ENCODE data around the gene SNX25. TPM values are rescaled to one million over a fixed set of nuclear protein-coding genes. Genes with fewer than 3 reads are reported as not detected.

The SNX25 gene
- total and polyA plus RNA-seq, 12 donors = 4.4 to 12.6 (median 9.2) TPM

- WGBS, 2 donors = 0 to 1% methylated on average over 98 of the region's 98 CpGs
- DNase-seq (peak; percentile 96 to 98), ATAC-seq (peak; percentile 96 to 99 (median 97))
- no peak for TF ChIP-seq CTCF (IDR thresholded peaks at IDR 0.05)
- Histone ChIP-seq H3K36me3 (peaks cover 0 to 29% (median 6%) of the 10 kb centered on the region in 9 donors), H3K4me1 (peaks cover 7 to 47% (median 43%) of the 10 kb centered on the region in 9 donors), H3K9me3 (no peaks in the 10 kb centered on the region), H3K27ac (peak overlapping the region; percentile 98 to 100 (median 99)), H3K4me3 (peak overlapping the region; percentile 58 to 83 (median 73)), H3K27me3 (no peaks in the 10 kb centered on the region)
- intact Hi-C loops (cut with DNase I) = loop anchor here in 8 of 10 donors (2.0 to 10.0 kb wide), 8 partner anchors 29 to 209 kb away; partner anchors contain the start of genes CFAP97 (in 3 of the 8), CCDC110 (in 1 of the 8), SNX25 (in 1 of the 8) and UFSP2 (in 1 of the 8)
Observed at GRCh38 chr4:185395956-185396723, 186.7 kb downstream of the SNX25 start.

- TF ChIP-seq CTCF (IDR thresholded peaks at IDR 0.05) = peak in 1 of 9 donors; percentile 11
- peak within 1 kb of the TSS; percentile 98 to 100 (median 99) for H3K27ac ChIP-seq
- peaks cover 0 to 36% (median 7%) of the 10 kb centered on the region in 9 donors for H3K36me3 ChIP-seq
- intact Hi-C loops (cut with DNase I) = loop anchor here in 8 of 10 donors (2.0 to 10.0 kb wide), 8 partner anchors 28 to 208 kb away; partner anchors contain the start of genes CFAP97 (in 3 of the 8), CCDC110 (in 1 of the 8), SNX25 (in 1 of the 8) and UFSP2 (in 1 of the 8)
- H3K4me1 ChIP-seq = peaks cover 7 to 47% (median 43%) of the 10 kb centered on the region in 9 donors
- no peaks in the 10 kb centered on the region for H3K9me3 ChIP-seq
- no peaks in the 10 kb centered on the region for H3K27me3 ChIP-seq
- H3K4me3 ChIP-seq = peak within 1 kb of the TSS; percentile 58 to 83 (median 73)
- ATAC-seq = peak in 7 of 8 donors; percentile 1 to 56 (median 32)
- peak; percentile 23 to 46 for DNase-seq
- 2 to 5% methylated on average over 38 of the region's 38 CpGs for WGBS, 2 donors
Observed at GRCh38 chr4:185396724-185397385, 187.5 kb downstream of the SNX25 start, which contains the start of gene ANKRD37. Gene ANKRD37, plus strand, starts transcription at chr4:185396841. Its CDS starts 83 bp downstream, at chr4:185396924.

DNA sequence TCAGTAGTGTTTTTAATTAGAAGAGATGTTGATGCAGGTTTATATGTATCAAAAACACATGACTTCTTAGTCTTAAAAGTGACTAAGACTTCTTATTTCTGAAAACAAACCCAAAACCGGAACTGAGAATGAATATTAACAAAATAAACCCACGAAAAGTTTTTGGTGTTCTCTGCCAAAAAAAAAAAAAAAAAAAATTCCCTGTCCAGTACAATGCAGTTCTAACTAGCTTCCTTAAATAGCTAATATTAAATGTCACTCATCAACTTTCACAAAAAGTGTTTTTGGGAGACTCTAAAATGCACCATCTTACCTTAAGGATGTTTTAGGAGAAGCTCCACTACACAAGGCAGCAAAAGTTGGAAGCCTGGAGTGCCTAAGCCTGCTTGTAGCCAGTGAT is 189.2 kb downstream of the SNX25 start:
- DNase-seq = no peak
- H3K27me3 ChIP-seq = no peaks in the 10 kb centered on the region
- WGBS, 2 donors = 28 to 37% methylated on average over 2 of the region's 2 CpGs
- intact Hi-C loops (cut with DNase I) = loop anchor here in 8 of 10 donors (2.0 to 10.0 kb wide), 8 partner anchors 26 to 206 kb away; partner anchors contain the start of genes CFAP97 (in 3 of the 8), CCDC110 (in 1 of the 8), SNX25 (in 1 of the 8) and UFSP2 (in 1 of the 8)
- H3K9me3 ChIP-seq = no peaks in the 10 kb centered on the region
- peaks cover 7 to 47% (median 43%) of the 10 kb centered on the region in 9 donors for H3K4me1 ChIP-seq
- no peak for ATAC-seq
- peak overlapping the region in 4 of 10 donors; percentile 2 to 100 (median 10) for H3K27ac ChIP-seq
- H3K36me3 ChIP-seq = peaks cover 0 to 54% (median 11%) of the 10 kb centered on the region in 9 donors
- no peak for TF ChIP-seq CTCF (IDR thresholded peaks at IDR 0.05)
- H3K4me3 ChIP-seq = no peak overlapping the region

GRCh38 chr4:185399466-185399865 is 190.1 kb downstream of the SNX25 start:
- peaks cover 0 to 61% (median 15%) of the 10 kb centered on the region in 9 donors for H3K36me3 ChIP-seq
- H3K27ac ChIP-seq = peak overlapping the region in 2 of 10 donors; percentile 12 to 22
- ATAC-seq (no peak), DNase-seq (no peak)
- H3K4me1 ChIP-seq = peaks cover 7 to 45% (median 39%) of the 10 kb centered on the region in 9 donors
- H3K4me3 ChIP-seq = no peak overlapping the region
- no peaks in the 10 kb centered on the region for H3K9me3 ChIP-seq
- 56 to 64% methylated on average over 8 of the region's 8 CpGs for WGBS, 2 donors
- no peak for TF ChIP-seq CTCF (IDR thresholded peaks at IDR 0.05)
- intact Hi-C loops (cut with DNase I) = loop anchor here in 8 of 10 donors (2.0 to 10.0 kb wide), 8 partner anchors 25 to 205 kb away; partner anchors contain the start of genes CFAP97 (in 3 of the 8), CCDC110 (in 1 of the 8), SNX25 (in 1 of the 8) and UFSP2 (in 1 of the 8)
- no peaks in the 10 kb centered on the region for H3K27me3 ChIP-seq

Measured in heart right ventricle (tissue), 16 donors.